GM21723 (cell line): ENCODE measurements around the gene WDR36.

Experiments
- ATAC-seq: cut with Tn5 transposase; IDR thresholded peaks from one replicate; pipeline ENCODE4 v1.9.1; 2021; ENCODE audit warnings: mild to moderate bottlenecking, moderate library complexity; ENCODE audit not compliant: unreplicated experiment

WDR36 gene

GRCh38 chr5:111099058-111099778 lies 7.1 kb downstream of the WDR36 start:
- ATAC-seq = no peak

DNA sequence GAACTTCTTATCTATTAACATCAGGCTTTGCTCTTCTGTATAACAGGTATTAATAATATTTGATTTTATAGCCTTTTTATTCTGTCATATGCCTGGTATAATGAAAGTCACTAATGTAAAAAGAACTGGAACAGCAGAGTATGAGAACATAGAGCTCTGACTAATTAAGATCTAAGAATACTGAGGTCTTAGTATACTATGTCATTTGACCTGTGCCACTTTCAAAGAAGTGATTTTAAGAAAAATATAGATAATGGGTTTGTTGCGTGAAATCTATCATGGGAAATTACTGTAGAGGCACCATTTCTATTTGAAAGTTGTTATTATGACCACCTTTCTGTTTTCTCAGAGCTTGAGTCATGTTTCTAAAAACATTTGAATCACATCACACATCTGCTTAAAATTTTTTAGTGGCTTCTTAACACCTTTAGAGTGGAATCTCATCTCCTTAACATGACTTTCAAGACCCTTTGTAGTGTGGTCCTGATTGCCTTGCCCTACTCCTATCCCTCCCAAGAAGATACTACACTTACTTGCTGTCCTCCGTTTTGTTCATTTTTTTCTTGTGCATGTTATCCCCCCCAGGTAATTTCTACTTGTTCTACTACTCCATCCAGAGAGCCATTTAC lies 14.3 kb downstream of the WDR36 start:
- ATAC-seq = no peak

GRCh38 chr5:111107371-111107770 lies 15.2 kb downstream of the WDR36 start:
- no peak for ATAC-seq

- ATAC-seq = no peak
These were observed 19.8 kb downstream of the WDR36 start for GRCh38 chr5:111111956-111112355.

DNA sequence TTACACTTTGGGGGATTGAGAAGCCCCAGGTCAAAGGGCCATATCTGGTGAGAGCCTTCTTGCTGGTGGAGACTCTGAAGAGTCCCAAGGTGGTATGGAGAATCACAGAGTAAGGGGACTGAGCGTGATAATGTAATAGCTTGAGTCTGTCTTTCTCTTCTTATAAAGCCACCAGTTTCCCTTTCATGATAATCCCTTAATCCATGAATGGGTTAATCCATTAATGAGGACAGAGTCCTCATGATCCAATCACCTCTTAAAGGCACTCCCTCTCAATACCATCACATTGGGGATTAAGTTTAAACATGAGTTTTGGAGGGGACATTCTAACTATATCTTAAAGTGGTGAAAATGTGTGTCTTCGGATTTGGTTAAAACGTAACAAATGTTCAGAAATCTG lies 21.5 kb downstream of the WDR36 start:
- no peak for ATAC-seq

GRCh38 chr5:111115229-111115628 lies 23.1 kb downstream of the WDR36 start:
- ATAC-seq = no peak

- ATAC-seq = no peak
These were observed 24.4 kb downstream of the WDR36 start for GRCh38 chr5:111116550-111116949.

DNA sequence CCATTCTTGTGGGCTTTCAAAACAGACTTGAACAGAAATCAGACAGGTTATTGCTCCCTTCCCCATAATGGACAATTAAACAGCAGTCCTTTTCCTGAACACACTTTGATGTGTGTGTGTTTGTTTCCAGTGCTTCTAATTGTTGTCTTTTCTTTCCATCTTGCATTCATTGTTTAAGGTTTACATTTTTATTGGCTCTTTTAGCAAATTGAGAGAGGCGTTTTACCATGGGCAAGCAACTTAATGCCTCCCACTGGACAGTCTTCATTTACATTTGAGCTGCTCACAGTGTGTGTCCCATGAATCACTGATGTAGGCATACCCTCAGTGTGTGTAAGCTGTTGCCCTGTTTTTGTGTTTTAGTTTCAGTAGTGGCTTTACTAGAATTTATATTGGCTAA lies 25.0 kb downstream of the WDR36 start:
- no peak for ATAC-seq

DNA sequence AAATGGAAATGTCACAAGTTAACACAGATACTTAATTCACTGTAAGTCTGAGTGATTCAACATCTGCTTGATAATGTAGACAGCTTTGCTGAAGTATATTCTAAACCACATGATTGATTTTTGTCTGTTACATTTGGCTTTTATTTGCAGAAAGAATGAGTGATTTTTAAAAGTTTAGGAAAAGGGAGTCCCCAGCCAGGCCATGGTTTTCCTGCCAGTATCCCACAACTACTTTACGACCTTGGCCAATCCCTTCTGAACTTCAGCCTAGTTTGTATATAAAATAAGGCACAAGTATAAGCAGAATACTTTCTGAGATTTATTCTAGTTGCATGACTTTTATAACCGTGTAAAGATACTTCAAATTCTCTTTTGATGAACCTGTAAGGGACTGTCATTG lies 27.1 kb downstream of the WDR36 start:
- ATAC-seq = no peak

DNA sequence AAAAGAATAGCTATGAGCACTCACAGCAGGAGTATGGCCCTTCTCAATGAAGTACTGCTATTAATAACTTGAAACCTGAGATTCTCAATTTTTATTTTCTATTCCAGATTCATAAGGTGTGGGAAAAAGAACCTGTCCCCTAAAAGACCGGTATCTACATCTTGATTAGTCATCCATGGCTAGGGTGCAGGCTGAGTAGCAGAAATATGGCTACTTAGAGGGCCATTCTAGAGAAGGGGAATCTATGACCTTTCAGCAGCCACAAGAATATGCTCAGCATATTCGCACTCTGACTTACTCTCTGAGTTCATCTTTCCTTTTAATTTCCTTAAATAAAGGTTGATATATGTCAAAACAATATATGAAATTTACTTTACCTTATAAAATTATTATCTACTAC lies 27.7 kb downstream of the WDR36 start:
- ATAC-seq = no peak

DNA sequence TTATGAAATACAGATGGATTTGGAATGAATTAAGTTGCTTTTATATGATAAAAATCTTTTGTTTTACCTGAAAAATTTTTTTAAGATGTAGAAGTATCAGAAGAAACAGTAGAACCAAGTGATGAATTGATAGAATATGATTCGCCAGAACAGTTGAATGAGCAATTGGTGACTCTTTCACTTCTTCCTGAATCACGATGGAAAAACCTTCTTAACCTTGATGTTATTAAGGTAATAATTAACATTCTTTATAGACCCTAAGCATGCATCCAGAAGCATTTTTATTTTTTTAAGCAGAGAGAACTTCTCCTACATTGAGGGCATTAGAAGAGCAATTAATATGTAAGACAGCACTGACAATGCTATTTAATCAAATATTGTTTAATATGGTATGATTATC lies 28.8 kb downstream of the WDR36 start:
- no peak for ATAC-seq

- no peak for ATAC-seq
These were observed 29.8 kb downstream of the WDR36 start for GRCh38 chr5:111121926-111122325.

- no peak for ATAC-seq
These were observed 30.2 kb downstream of the WDR36 start for GRCh38 chr5:111122398-111122797.

- ATAC-seq = no peak
These were observed 32.6 kb downstream of the WDR36 start for GRCh38 chr5:111124793-111125192.

GRCh38 chr5:111126896-111127295 lies 34.7 kb downstream of the WDR36 start:
- no peak for ATAC-seq

GRCh38 chr5:111127453-111128195 lies 35.5 kb downstream of the WDR36 start:
- no peak for ATAC-seq

DNA sequence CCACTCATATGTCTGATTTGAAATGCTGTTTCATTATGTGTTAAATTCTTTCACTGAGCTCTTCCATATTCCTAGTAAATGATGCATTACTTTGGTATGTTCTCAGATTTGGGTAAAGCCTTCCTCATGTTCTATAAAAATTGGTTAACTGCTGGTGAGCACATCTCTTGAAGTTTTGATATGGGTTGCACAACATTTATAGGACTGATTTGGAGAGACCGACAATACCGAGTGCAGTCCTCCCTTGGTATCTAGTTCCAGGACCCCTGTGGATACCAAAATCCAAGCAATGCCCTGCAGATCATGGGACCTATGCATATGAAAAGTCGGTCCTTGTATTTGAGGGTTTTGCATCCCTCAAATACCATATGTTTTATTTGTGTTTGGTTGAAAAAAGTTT lies 37.8 kb downstream of the WDR36 start:
- ATAC-seq = no peak

DNA sequence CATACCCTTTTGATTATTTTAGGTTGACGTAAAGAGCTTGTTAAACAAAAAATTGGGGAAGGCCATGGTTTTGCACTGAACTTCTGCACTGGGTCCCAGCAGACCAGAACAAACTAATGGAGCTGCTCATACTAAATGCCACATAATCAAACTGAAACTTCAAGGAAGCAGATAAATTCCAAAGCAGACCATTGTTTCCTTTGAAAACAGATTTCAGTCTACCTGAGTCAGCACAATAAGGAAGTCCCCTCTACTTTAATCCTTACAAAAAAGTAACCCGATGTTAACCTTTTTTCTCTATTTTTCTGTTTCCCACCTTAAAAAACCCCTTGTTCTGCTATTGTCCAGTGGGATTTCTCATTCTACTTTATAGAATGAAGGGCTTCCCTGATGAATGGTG lies 39.2 kb downstream of the WDR36 start:
- no peak for ATAC-seq

- ATAC-seq = no peak
These were observed 39.9 kb downstream of the WDR36 start for GRCh38 chr5:111132076-111132475.

DNA sequence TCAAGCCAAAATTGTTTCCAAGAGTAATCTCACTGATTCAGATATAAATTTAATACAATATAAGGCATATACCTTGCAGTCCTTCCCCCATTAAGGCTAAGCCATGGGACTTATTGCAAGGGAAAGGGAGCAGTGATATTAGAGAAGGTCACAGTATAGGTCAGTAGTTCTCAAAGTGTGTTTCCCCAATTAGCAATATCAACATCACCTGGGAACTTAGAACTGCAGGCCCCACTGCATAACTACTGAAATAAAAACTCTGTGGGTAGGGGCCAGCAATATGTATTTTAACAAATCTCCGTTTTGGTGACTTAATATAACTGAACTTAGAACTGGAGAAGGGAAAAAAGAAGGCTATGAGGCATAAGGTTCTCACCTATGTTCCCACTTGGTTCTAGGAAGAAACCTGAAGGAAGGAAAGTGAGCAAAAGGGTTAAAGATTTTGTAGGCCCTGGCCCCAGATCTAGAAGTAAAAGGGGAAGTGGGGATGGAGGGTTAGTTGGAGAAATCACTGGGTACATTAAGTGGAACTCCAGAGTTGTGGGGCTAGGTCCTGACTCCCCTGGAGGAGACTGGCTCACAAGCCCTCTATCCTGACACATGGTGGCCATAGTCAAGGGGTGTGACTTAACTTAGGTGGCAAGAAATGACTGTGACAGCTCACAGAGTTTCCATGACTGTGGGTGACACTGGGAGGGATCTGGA lies 40.7 kb downstream of the WDR36 start:
- no peak for ATAC-seq

GRCh38 chr5:111133436-111133751 lies 41.2 kb downstream of the WDR36 start:
- ATAC-seq = no peak

- no peak for ATAC-seq
These were observed 41.9 kb downstream of the WDR36 start for GRCh38 chr5:111134087-111134486.
